Neutrophil (primary cell): ENCODE data around the gene ACTL10.

ENCODE experiments used
- H3K27ac ChIP-seq: fragments of 200-600 bp; sonication (generic); 2 replicates; pipeline ENCODE4 v1.5.1; 2016; ENCODE audit warnings: mild to moderate bottlenecking, moderate library complexity
- H3K27me3 ChIP-seq: fragments of 200-600 bp; sonication (generic); 2 replicates; pipeline ENCODE4 v1.6.0; 2016; ENCODE audit warnings: mild to moderate bottlenecking
- H3K36me3 ChIP-seq: fragments of 200-600 bp; sonication (generic); 2 replicates; pipeline ENCODE4 v1.5.1; 2017
- H3K4me1 ChIP-seq, 2 experiments: fragments of 200-600 bp in 1 of 2; sonication (generic) in 1 of 2; 1 replicate in 1 of 2; 2 replicates in 1 of 2; pipeline versions ENCODE4 v1.5.1 to v1.6.1; 2013 to 2016; ENCODE audit warnings: low read depth in 1 of 2, low read length in 1 of 2, mild to moderate bottlenecking in 1 of 2, moderate library complexity in 1 of 2; ENCODE audit not compliant: control insufficient read depth in 1 of 2, insufficient read depth in 1 of 2
- H3K4me3 ChIP-seq, 2 experiments: fragments of 200-600 bp in 1 of 2; sonication (generic) in 1 of 2; 1 replicate in 1 of 2; 2 replicates in 1 of 2; pipeline ENCODE4 v1.5.1; 2013 to 2016; ENCODE audit warnings: low read depth in 1 of 2, low read length in 1 of 2, mild to moderate bottlenecking in 1 of 2, moderate library complexity in 1 of 2
- H3K9me3 ChIP-seq: fragments of 200-600 bp; sonication (generic); 2 replicates; pipeline ENCODE4 v1.5.1; 2016
- CTCF ChIP-seq: fragments of 200-600 bp; sonication (generic); IDR thresholded peaks from 2 replicates; pipeline ENCODE4 v1.5.1; 2016; ENCODE audit warnings: antibody characterized with exemption

The ACTL10 gene

GRCh38 chr20:33689493-33689892 is 22.8 kb downstream of the ACTL10 start:
- no peak overlapping the region for H3K27ac ChIP-seq
- no peaks in the 10 kb centered on the region for H3K36me3 ChIP-seq
- no peak for TF ChIP-seq CTCF
- H3K4me1 ChIP-seq = peaks cover 18 to 21% of the 10 kb centered on the region in 2 experiments
- no peaks in the 10 kb centered on the region for H3K9me3 ChIP-seq
- H3K4me3 ChIP-seq = no peak overlapping the region
- H3K27me3 ChIP-seq = no peaks in the 10 kb centered on the region

DNA sequence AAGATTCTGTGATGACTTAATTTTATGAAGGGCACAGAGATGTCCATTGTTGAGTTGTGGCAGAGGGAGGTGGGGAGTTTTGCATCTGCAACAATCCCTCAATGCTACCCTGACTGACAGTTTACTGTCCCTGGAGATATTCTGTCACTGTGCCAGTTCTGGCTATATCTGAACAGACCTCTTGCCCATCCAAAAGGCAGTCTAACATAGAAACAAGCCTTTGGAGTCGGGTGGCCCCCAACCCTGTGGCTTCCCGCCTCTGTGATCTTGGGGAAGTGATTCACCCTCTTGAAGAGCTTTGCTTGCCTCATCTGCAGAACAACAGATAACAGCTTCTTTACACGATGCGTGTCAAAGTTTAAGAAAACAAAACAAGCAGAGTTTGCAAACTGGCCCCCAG is 23.2 kb downstream of the ACTL10 start:
- no peaks in the 10 kb centered on the region for H3K9me3 ChIP-seq
- no peak overlapping the region for H3K4me3 ChIP-seq
- H3K27ac ChIP-seq = no peak overlapping the region
- H3K27me3 ChIP-seq = no peaks in the 10 kb centered on the region
- no peaks in the 10 kb centered on the region for H3K36me3 ChIP-seq
- no peak for TF ChIP-seq CTCF
- H3K4me1 ChIP-seq = peaks cover 14 to 16% of the 10 kb centered on the region in 2 experiments

- Histone ChIP-seq H3K4me3 (no peak overlapping the region), H3K36me3 (no peaks in the 10 kb centered on the region), H3K4me1 (no peaks in the 10 kb centered on the region), H3K27me3 (no peaks in the 10 kb centered on the region), H3K9me3 (no peaks in the 10 kb centered on the region), H3K27ac (no peak overlapping the region)
- TF ChIP-seq CTCF = no peak
Observed at GRCh38 chr20:33693289-33693688, 26.5 kb downstream of the ACTL10 start.

- Histone ChIP-seq H3K4me1 (no peaks in the 10 kb centered on the region), H3K27me3 (no peaks in the 10 kb centered on the region), H3K9me3 (no peaks in the 10 kb centered on the region), H3K36me3 (no peaks in the 10 kb centered on the region), H3K4me3 (no peak overlapping the region), H3K27ac (no peak overlapping the region)
- TF ChIP-seq CTCF = no peak
Observed at GRCh38 chr20:33693741-33694638, 27.2 kb downstream of the ACTL10 start.

- Histone ChIP-seq H3K4me1 (no peaks in the 10 kb centered on the region), H3K9me3 (no peaks in the 10 kb centered on the region), H3K27ac (no peak overlapping the region), H3K4me3 (no peak overlapping the region), H3K36me3 (no peaks in the 10 kb centered on the region), H3K27me3 (no peaks in the 10 kb centered on the region)
- TF ChIP-seq CTCF = no peak
Observed at GRCh38 chr20:33694639-33695012, 27.9 kb downstream of the ACTL10 start.
